Measurements from ENCODE around the gene CRY1.
"Not testable (repeated sequence)": the region's sequence is repeated elsewhere in the genome, so short reads cannot be mapped to it uniquely, and the experiment has no call there.

Gene CRY1

DNA sequence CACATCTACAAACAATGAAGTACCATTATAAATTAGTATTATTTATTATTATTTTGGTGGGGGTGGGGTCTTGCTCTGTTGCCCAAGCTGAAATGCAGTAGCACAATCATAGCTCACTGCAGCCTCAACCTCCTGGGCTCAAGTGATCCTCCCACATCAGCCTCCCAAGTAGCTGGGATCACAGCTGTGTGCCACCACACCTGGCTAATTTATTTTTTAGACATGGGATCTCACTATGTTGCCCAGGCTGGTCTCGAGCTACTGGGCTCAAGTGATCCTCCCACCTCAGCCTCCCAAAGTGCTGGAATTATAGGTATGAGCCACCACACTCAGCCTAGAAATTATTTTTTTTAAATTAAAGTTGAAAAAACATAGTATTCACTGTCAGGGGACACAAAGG lies 15.0 kb upstream of the CRY1 start:
- DNase-seq (ENCODE audit: low read depth), result not testable (repeated sequence)

DNA sequence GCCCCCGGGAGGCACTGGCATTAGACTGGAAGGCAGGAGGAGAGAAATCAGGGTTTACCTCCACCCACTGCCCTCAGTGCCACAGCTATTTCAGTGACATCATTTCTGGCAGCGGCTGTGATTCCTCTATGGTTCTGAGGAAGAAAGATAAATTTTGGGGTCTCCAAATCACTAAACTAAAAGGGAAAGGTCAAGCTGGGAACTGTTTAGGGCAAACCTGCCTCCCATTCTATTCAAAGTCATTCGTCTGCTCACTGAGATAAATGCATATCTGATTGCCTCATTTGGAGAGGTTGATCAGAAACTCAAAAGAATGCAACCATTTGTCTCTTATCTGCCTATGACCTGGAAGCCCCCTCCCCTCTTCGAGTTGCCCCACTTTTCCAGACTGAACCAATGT lies 14.0 kb upstream of the CRY1 start:
- DNase-seq (ENCODE audit: low read depth), result no peak

DNA sequence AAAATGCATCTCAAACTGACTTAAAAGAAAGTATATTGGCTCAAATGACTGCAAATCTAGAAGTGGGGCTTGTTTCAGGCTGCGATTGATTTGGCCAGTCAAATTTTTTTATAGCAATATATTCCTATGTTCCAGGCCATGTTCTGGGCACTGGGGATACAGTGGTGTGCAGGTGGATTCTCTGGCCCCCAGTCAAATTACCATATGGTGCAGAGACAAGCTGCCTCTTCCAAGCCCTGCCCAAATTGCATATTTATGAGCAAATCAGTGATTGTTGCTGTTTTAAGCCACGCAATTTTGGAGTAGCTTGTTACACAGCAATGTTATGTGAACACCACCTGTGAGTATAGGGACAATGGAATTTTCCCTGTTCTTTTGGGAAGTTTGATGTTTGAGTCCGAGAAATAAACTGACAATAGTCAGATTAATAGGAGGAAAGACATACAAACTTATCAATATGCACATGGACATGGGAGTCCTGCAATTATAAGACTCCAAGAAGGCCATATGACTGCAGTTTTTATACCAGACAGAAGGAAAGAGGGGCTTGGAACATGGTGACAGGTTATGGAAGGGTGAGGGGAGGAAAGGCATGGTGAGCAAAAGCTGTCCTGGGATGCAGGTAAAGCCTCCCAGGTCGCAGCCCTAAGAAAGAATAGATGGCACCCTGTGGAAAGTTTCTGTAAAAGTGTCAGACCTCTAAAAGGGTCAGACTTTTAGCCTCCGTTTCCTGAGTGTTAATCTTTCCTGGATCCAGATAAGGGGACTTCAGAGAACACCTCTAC lies 13.1 kb upstream of the CRY1 start:
- DNase-seq (ENCODE audit: low read depth), result no peak

DNA sequence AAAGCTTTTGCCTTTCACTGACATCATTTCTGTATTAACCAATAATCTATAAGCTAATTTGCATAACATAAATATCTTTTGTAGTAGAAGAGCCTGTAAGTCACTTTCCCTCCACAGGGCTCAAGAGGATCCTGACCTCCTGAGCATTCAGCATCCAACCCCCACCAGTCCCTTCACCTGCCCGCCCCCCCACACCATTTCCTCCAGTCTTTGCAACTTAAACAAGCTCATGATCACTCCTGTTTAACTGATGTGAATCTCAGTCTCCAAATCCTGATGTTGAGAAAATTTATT lies 12.0 kb upstream of the CRY1 start:
- no peak for DNase-seq (ENCODE audit: low read depth)

DNA sequence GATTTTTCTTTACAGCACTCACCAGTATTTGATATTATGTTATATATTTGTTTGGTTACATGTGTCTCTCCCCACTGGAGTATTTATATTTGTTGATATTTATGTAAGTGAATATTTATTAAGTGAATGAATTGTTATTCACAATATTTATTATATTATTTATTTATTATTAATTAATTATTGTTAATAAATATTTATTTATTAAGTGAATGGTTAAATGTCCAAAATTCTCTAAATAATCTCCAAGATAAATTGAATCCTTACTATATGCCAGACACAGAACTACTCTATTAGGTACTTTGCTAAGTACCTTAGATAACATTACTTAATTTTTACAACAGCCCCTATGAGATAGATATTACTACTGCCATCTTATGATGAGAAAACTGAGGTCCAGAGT lies 10.2 kb upstream of the CRY1 start:
- no peak for DNase-seq (ENCODE audit: low read depth)

DNA sequence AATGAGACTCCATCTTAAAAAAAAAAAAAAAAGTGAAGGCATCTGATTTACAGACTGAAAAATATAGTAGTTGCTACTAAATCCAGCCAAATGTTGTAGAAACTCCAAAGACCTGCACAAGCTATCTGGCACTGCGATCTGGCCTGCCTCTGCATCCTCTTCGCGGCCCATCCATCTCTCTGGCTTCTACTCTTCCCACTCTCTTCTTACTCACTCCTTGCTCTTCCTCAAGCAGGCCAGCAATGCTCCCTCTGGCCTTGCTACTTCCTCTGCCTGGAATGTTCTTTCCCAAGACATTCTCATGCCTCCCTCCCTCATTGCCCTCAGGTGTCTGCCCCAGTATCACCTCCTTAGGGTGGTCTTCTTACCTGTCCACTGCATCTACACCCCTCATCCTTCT lies 9.7 kb upstream of the CRY1 start:
- no peak for DNase-seq (ENCODE audit: low read depth)

DNA sequence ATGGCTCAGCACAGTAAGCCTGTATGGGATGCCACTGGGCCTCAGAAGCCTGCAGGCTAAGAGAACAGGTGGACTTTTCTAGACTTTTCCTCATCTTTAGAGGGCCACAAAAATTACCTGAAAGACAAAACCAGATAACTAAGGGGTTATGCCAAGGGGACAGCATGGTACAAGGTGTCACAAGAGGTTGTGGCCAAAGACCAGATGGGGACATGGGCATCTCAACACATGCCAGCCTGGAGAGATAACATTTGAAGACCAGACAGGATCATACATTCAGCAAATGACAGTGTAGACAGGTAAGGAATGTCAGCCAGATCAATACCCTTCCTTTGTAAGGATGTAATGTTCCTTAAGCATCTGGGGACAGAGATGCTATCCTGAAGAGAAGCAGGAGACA lies 8.9 kb upstream of the CRY1 start:
- no peak for DNase-seq (ENCODE audit: low read depth)

DNA sequence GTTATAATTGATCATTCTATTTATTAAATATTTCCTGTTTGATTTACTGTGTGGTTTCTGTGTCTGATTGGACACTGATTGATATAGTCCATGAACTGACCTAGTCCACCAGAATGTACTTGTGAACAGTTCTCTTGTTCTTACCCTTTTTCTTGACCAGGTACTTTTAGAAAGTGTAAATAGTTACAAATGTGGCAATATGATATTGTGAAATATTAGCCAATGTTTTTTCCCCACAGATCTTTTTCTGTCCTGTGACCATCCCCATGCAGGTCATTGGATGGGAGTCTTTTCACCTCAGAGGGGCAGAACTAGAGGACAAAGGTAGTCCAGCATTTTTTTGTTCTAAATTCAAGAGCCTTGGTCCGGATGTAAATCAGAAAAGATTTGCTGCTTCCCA lies 8.3 kb upstream of the CRY1 start:
- DNase-seq (ENCODE audit: low read depth), result no peak

DNA sequence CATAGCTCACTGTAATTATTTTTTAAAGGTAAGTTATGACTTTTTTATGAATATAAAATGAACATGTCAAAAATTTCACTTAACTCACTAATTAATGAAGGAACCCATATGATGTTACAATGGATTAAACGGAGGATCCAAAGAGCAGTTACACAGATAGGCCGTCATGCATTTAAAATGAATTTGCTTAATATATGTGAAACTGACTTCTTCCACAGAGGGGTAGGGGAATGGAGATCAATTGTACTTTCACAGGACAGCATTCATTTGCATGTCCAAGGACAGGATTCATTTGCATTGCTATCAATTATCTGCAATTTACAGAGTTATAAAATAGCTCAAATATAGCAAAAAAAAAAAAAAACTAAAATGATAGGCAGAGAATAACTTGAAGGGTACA lies 6.6 kb upstream of the CRY1 start:
- no peak for DNase-seq (ENCODE audit: low read depth)

DNA sequence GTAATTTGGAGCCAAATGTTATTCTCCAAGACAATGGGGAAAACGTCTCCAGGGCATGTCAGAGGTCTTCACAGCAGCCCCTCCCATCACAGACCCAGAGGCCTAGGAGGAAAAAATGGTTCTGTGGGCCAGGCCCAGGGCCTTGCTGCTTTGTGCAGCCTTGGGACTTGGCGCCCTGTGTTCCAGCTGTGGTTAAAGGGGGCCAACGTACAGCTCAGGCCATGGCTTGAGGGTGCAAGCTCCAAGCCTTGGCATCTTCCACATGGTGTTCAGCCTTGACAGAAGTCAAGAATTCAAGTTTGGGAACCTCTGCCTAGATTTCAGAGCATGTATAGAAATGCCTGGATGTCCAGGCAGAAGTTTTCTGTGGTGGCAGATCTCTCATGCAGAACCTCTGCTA lies 3.2 kb upstream of the CRY1 start:
- DNase-seq (ENCODE audit: low read depth), result no peak

DNA sequence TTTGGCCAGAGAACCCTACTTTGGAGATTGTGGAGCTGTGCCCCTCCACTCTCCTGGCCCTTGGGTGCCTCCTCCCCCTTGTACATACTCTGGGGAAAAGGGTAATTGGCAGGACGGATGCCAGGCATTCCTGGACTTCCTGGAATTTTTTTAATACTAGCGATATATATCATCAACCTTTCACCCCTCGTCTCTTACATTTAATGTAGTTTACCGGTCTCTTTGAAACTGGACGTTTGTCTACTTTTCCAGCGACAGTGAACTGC lies 767 bp upstream of the CRY1 start:
- DNase-seq (ENCODE audit: low read depth), result no peak

DNA sequence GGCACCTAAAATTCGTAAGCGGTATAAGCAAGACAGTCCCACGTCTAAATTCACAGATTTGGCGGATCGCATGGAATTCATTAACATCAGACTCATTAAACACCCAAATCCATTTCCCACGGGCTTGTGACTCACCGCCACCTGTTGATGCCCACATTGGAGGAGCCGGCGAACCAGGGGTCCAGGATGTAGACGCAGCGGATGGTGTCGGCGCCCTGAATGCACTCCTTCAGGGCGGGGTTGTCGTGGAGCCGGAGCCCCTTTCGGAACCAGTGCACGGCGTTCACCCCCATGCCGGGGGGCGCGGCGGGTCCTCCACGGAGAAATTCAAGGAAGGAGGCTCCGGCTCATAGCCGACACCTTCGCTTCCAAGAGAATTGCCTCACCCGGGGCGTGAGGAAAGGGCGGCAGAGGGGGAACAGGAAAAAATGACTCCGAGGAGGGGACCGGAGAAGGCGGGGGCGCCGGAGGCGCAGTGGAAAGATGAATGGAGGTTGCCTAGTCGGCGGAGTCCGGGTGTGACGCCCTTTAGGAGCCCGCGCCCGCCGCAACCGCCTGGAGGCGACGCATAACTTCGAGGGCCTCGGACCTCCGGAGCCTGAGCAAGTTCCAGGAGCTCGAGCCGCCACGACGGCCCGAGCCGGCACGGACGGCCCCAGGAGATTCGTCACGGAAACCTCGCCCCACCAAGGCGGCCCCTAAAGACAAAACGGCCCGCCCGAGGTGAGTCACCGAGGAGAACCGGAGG lies 506 bp downstream of the CRY1 start:
- DNase-seq (ENCODE audit: low read depth), result no peak

DNA sequence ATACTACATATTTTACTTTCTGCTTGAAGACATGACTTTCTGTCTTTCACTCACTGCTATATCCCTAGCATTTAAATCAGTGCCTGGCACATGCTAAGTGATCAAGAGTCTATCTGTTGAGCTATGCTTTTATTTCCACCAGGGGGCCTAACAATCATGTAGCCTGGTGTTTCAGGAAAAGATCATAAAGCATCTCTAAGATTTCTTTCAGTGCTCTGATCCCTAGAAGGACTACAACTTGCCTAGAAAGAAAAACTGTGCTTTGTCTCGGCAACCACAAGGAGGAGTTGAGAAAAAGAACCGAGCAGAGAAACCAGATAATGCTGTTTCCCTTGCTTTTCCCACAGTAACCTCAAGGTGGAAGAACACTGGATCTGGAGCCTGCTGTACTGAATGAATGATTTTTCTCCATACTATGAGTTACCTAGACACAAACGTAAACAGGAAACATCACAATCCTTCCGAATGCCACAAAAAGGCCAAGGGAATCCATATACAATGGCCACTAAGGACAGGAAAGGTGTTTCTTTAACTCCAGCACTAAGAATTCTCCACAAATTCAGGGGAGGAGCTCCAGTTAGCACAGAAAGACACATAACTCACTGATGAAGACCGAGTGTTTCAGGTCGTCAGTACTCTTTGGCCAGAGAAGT lies 1.2 kb downstream of the CRY1 start:
- peak; percentile 91 for DNase-seq (ENCODE audit: low read depth)

DNA sequence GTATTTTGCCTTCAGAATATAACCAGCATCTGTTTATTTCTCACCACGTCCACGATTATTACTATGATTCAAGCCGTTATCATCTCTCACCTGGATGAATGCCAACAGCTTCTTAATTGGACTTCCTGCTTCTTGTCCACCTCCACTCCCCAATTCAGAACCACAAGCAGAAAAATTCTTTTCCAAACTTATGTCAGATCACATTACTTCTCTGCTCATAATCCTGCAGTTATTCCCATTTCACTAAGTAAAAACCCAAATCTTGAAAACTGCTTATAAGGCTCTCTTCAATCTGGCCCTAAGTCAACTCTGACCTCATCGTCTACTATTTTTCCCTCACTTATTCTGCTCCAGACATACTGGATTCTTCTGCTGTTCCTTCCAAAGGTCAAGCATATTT lies 2.0 kb downstream of the CRY1 start:
- DNase-seq (ENCODE audit: low read depth), result peak; percentile 40

DNA sequence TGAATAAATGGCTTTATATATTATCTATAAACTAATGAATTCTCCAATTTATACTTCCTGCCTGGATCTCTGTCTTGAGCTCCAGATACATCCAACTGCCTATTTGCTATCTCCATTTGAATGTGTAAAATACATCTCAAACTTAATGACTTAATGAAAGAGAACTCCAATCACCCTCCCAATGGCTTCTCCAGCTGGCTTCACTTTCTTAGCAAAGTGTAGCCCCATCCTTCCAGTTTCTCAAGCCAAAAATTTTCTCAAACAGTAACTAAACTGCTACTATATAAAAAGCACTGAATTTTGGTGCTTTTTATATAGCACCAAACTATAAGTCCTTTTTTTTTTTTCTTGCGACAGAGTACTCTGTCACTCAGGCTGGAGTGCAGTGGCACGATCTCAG lies 2.6 kb downstream of the CRY1 start:
- DNase-seq (ENCODE audit: low read depth), result no peak

DNA sequence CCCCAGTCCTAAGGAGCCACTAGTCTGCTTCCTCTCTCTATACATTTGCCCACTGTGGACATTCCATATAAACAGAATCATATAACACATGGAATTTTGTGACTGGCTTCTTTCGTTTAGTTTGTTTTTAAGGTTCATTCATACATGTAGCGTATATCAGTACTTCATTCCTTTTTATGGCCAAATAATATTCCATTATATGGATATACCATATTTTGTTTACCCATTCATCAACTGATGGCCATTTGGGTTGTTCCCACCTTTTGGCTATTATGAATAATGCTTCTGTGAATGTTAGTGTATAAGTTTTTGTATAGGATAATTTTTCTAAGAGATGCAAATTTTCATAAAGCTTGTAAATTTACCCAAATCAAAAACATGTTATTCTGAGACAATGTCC lies 4.4 kb downstream of the CRY1 start:
- DNase-seq (ENCODE audit: low read depth), result no peak

DNA sequence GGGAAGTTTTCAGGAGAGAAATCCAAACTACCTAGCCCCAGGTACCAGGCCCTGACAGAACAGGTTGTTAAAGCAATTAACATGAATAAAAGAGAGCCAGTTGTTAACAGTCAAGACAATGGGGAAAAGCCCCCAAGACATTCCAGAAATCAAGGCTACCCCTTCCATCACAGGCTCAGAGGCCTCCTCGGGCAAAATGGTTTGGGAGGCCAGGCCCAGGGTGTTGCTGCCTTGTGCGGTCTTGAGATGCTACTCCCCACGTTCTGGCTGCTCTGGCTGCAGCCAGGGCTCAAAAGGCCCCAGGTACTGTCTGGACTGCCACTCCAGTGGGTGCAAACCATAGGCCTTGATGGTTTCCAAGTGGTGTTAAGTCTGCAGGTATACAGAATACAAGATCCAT lies 7.0 kb downstream of the CRY1 start:
- no peak for DNase-seq (ENCODE audit: low read depth)

DNA sequence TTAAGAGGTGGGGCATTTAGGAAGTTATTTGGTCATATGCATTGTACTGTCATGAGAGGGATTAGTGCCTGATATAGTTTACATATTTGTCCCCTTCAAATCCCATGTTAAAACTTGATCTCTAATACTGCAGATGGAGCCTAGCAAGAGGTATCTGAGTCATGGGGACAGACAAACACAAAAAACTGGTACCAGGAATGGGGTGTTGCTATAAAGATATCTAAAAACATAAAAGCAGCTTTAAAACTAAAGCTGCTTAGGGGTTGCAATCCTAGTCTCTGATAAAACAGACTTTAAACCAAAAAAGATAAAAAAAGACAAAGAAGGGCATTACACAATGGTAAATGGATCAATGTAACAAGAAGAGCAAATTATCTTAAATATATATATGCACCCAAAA lies 11.6 kb downstream of the CRY1 start:
- DNase-seq (ENCODE audit: low read depth), result no peak

DNA sequence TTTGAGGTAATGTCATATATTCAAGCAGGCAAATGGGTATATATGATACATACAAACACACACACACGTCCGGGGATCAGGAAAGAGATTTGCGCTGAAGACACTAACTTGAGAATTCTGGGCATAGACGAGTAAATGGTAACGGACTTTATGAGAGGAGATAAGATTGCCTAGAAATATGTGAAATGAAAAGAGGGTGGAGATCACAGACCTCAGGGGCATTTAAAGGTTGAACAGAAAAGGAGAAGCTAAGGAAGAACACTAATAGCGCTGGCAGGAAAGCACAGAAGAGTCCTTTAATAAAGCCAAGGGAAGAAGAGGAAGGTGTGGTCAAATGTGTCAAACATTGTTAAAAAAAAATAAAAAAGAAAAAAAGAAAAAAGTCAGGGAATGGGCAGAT lies 13.1 kb downstream of the CRY1 start:
- no peak for DNase-seq (ENCODE audit: low read depth)

DNA sequence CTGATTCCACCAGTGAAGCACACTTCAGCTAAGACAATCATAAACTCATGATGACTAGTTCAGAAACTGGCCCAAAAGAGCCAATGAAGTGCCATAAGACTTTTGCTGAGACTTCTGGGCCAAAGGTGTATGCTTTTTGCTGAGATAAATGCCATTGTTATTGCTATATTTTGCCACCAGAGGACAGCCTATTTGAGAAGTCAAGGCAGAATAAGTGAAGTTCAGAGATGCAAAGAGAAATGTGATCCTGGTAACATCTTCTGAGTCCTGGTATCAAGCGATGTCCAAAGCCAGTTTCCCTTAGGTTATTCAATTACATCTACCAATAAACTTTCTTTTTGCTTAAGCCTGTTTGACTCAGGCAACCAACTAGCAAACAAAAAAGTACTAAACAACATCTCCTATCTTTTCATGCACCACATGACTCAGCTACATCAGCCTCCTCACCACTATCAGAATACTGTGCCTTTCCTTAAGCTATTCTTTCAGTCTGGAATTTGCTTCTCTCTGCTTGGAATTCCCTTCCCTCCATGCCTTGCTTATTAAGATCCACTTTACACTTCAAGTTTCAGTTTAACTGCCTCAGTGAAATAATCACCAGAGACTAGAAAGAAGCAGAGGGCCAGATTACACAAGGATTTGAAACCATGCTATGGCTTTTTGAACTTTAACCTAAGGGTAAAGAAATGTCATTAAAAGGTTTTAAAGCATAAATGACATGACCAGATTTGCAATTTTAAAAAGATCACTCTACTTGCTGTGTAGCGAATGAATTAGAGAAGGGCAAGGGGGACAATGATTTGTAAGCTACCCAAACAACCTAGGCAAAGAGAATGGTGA lies 14.0 kb downstream of the CRY1 start:
- DNase-seq (ENCODE audit: low read depth), result no peak

DNA sequence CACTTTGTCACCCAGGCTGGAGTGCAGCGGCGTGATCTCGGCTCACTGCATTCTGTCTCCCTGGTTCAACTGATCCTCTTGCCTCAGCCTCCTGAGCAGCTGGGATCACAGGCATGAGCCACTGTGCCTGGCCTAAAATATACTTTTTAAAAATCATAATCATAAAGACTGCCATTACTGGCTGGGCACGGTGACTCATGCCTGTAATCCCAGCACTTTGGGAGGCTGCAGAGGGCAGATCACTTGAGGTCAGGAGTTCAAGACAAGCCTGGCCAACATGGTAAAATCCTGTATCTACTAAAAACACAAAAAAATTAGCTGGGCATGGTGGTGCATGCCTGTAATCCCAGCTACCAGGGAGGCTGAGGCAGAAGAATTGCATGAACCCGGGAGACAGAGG lies 20.1 kb downstream of the CRY1 start:
- not testable (repeated sequence) for DNase-seq (ENCODE audit: low read depth)

DNA sequence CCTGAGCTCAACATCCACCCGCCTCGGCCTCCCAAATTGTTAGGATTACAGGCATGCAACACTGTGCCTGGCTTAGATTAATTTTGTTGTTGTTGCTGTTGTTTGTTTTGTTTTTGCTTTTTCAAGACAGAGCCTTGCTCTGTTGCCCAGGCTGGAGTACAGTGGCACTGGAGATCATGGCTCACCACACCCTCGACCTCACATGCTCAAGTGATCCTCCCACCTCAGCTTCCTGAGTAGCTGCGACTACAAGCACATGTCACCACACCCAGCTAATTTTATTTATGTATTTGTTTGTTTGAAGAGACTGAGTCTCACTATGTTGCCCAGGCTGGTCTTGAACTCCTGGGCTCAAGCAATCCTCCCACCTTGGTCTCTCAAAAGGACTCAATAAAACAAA lies 26.7 kb downstream of the CRY1 start:
- DNase-seq (ENCODE audit: low read depth), result no peak

DNA sequence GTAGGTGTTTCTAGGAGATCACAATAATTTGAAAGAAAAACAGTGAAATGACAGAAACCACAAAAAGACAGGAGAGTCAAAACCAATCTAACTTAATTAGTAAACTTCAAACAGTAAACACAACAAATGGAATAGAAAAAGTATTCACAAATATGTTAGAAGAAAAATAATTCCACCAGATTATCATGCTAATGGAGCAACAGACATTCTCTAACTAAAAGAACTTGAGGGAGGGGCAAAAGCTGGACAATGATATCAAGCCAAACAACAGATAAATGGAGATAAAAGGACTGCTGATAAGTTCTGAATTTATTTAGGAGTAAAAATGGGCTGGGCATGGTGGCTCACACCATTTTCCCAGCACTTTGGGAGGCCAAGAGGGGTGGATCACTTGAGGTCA lies 28.7 kb downstream of the CRY1 start:
- DNase-seq (ENCODE audit: low read depth), result no peak

All from stromal cell of bone marrow (primary cell).